Gastrocnemius medialis (tissue), 4 donors: Measurements from ENCODE around the gene UBE3A. TPM values are rescaled to one million over a fixed set of nuclear protein-coding genes. Genes with fewer than 3 reads are reported as not detected.
A peak's percentile ranks its signal among the peaks of the same experiment; 100 is the strongest.

Experiments
- ATAC-seq, 2 donors: fragments of 150-250 bp; one replicate each; pipeline ENCODE4 v1.9.1; 2016
- DNase-seq, 2 donors: peaks; one replicate each; pipeline ENCODE4 v3.0.0-alpha.2; 2019
- H3K27ac ChIP-seq, 4 donors: fragments of 200-600 bp; sonication (generic); 1 replicate in 1 of 4; 2 replicates in 3 of 4; pipeline ENCODE4 v1.5.1; 2016 to 2018; ENCODE audit warnings: mild to moderate bottlenecking in 2 of 4, moderate library complexity in 1 of 4
- H3K27me3 ChIP-seq, 3 donors: fragments of 200-600 bp; sonication (generic) in 2 of 3; 1 replicate in 1 of 3; 2 replicates in 2 of 3; pipeline versions ENCODE4 v1.5.1 to v1.6.0; 2016 to 2019; ENCODE audit warnings: mild to moderate bottlenecking in 1 of 3, moderate library complexity in 1 of 3
- H3K36me3 ChIP-seq, 2 donors: fragments of 200-600 bp; sonication (generic) in 1 of 2; one replicate each; pipeline ENCODE4 v1.5.1; 2017 to 2018
- H3K4me1 ChIP-seq, 2 donors: fragments of 200-600 bp; sonication (generic) in 1 of 2; one replicate each; pipeline ENCODE4 v1.5.1; 2016 to 2017; ENCODE audit warnings: mild to moderate bottlenecking in 2 of 2
- H3K4me3 ChIP-seq, 4 donors: fragments of 200-600 bp; sonication (generic) in 3 of 4; 1 replicate in 1 of 4; 2 replicates in 3 of 4; pipeline ENCODE4 v1.5.1; 2016 to 2019; ENCODE audit warnings: mild to moderate bottlenecking in 2 of 4
- H3K9me3 ChIP-seq, 3 donors: fragments of 200-600 bp; sonication (generic) in 2 of 3; 1 replicate in 1 of 3; 2 replicates in 2 of 3; pipeline ENCODE4 v1.5.1; 2016 to 2019
- POLR2A ChIP-seq, 2 donors: fragments of 450-650 bp; IDR thresholded peaks; one replicate each; pipeline ENCODE4 v1.6.1; 2017; ENCODE audit warnings: antibody characterized with exemption in 2 of 2, mild to moderate bottlenecking in 2 of 2, moderate library complexity in 2 of 2
- in situ Hi-C, 4 donors: fragments of 200-750 bp; cut with MboI; loops; one replicate each; pipeline versions ENCODE4 v1.15.0 to v1.8.0; 2017; ENCODE audit warnings: low sequenced_read_pairs in 4 of 4
- intact Hi-C: fragments of 100-400 bp; cut with DNase I; formaldehyde crosslinking; loops from one replicate; pipeline ENCODE4 v1.15.1; 2023; ENCODE audit warnings: low total_unique reads
- total RNA-seq, 4 donors: library from RNA; depleted of rRNA; stranded (reverse); fragments of >200 nt; gene quantifications; one replicate each; pipeline versions ENCODE4 v1.1.0 to v1.2.3, GENCODE V29; 2016
- TF ChIP-seq, protein P1 (sequence below), 5 experiments: fragments of 450-650 bp in 3 of 5; fragments of 200-600 bp in 2 of 5; sonication (generic) in 2 of 5; IDR thresholded peaks in 4 of 5; conservative IDR thresholded peaks in 1 of 5; 1 replicate in 4 of 5; 2 replicates in 1 of 5; pipeline ENCODE4 v1.5.1; 2016 to 2019; ENCODE audit warnings: antibody characterized with exemption in 5 of 5, mild to moderate bottlenecking in 3 of 5, moderate library complexity in 3 of 5

Gene UBE3A
- total RNA-seq, 4 donors from 2014 or later = 107 to 154 (median 130) TPM

DNA sequence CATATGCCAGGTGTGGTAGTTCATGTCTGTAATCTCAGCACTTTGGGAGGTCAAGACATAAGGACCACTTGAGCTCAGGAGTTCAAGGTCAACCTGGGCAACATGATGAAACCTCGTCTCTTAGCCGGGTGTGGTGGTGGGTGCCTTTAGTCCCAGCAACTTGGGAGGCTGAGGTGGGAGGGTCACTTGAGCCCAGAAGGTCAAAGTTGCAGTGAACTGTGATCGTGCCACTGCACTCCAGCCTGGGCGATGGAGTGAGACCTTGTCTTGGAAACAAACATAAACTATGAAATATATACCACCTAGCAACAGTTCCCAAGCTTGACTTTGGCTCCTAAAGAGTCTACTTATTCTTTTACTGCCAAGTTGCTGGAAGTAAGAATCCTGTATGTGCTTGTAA, 30.9 kb downstream of the UBE3A start:
- no peak for DNase-seq
- Histone ChIP-seq H3K36me3 (peaks cover 0 to 23% of the 10 kb centered on the region in 2 donors), H3K4me3 (no peak overlapping the region), H3K4me1 (peaks cover 45 to 56% of the 10 kb centered on the region in 2 donors), H3K27me3 (no peaks in the 10 kb centered on the region), H3K27ac (peak overlapping the region; percentile 52 to 70 (median 58)), H3K9me3 (no peaks in the 10 kb centered on the region)
- intact Hi-C loops = no loop called here
- ATAC-seq = peak in 1 of 2 donors; percentile 68
- TF ChIP-seq, protein P1, sequence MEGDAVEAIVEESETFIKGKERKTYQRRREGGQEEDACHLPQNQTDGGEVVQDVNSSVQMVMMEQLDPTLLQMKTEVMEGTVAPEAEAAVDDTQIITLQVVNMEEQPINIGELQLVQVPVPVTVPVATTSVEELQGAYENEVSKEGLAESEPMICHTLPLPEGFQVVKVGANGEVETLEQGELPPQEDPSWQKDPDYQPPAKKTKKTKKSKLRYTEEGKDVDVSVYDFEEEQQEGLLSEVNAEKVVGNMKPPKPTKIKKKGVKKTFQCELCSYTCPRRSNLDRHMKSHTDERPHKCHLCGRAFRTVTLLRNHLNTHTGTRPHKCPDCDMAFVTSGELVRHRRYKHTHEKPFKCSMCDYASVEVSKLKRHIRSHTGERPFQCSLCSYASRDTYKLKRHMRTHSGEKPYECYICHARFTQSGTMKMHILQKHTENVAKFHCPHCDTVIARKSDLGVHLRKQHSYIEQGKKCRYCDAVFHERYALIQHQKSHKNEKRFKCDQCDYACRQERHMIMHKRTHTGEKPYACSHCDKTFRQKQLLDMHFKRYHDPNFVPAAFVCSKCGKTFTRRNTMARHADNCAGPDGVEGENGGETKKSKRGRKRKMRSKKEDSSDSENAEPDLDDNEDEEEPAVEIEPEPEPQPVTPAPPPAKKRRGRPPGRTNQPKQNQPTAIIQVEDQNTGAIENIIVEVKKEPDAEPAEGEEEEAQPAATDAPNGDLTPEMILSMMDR (IDR thresholded peaks at IDR 0.05 in 4 of 5, conservative IDR thresholded peaks at IDR 0.05 in 1 of 5) = no peak
- TF ChIP-seq POLR2A (IDR thresholded peaks at IDR 0.05) = no peak
- in situ Hi-C loops = no loop called here

DNA sequence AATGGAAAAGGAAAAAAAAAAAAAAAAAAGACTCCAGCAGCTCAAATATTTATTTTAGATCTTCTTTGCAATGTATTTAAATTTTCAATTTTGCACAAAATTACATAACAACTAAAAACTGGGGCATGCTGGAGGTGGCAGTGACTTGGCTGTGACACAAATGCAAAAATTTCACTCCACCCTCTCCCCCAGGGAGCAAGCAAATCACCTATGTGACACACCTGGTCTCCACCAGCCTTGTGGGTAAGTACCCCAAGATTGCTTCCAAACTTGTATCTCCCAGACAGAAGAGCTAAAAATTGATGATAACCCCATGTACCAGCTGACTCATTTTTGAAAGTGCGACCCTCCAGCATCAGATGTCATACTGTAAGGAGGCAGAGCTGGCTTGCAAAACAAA, 32.0 kb downstream of the UBE3A start:
- H3K9me3 ChIP-seq = no peaks in the 10 kb centered on the region
- H3K4me3 ChIP-seq = no peak overlapping the region
- intact Hi-C loops (no loop called here), in situ Hi-C loops (no loop called here)
- H3K27me3 ChIP-seq = no peaks in the 10 kb centered on the region
- peaks cover 39 to 48% of the 10 kb centered on the region in 2 donors for H3K4me1 ChIP-seq
- DNase-seq (no peak), ATAC-seq (no peak)
- no peak for TF ChIP-seq POLR2A (IDR thresholded peaks at IDR 0.05)
- TF ChIP-seq, protein P1 (IDR thresholded peaks at IDR 0.05 in 4 of 5, conservative IDR thresholded peaks at IDR 0.05 in 1 of 5) = no peak
- H3K36me3 ChIP-seq = peaks cover 0 to 34% of the 10 kb centered on the region in 2 donors
- peak overlapping the region in 2 of 4 donors; percentile 11 to 70 for H3K27ac ChIP-seq

DNA sequence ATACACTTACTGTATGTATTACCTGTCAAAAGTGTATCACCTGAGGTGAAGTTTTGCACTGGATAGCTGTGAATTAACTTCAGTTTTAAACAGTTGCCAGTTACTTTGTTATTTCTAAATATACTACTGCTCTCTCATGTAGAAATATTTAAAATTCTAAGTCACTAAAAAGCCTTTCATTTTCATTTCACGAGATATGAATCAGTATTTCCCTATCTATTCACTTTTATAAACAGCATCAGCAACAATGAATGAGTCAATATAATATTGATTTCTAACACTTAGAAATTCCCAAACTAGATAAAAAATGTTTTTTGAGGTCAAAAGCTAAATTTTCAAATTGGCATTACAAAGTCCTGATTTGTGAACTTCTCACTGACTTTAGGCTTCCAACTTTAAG, 32.6 kb downstream of the UBE3A start:
- intact Hi-C loops (no loop called here), in situ Hi-C loops (no loop called here)
- peaks cover 0 to 38% of the 10 kb centered on the region in 2 donors for H3K36me3 ChIP-seq
- peaks cover 39 to 44% of the 10 kb centered on the region in 2 donors for H3K4me1 ChIP-seq
- no peak overlapping the region for H3K4me3 ChIP-seq
- no peaks in the 10 kb centered on the region for H3K27me3 ChIP-seq
- ATAC-seq (no peak), DNase-seq (no peak)
- TF ChIP-seq POLR2A (IDR thresholded peaks at IDR 0.05) = no peak
- TF ChIP-seq, protein P1 (IDR thresholded peaks at IDR 0.05 in 4 of 5, conservative IDR thresholded peaks at IDR 0.05 in 1 of 5) = no peak
- no peak overlapping the region for H3K27ac ChIP-seq
- no peaks in the 10 kb centered on the region for H3K9me3 ChIP-seq

DNA sequence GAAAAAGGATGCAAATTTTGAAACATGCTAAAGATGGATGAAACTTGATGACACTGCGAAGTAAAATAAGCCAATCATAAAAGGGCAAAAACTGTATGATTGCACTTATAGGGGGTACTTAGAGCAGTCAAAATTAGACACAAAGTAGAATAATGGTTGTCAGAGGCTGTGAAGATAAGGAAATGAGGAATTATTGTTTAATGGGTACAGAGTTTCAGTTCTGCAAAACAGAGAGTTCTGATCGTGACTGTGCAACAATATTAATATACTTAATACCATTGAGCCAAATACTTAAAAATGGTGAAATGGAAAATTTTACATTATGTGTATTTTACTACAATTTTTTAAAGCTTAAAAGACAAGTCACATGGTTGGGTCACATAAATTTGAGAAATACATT, 35.1 kb downstream of the UBE3A start:
- H3K27ac ChIP-seq = no peak overlapping the region
- H3K4me1 ChIP-seq = peaks cover 17 to 19% of the 10 kb centered on the region in 2 donors
- peaks cover 0 to 38% of the 10 kb centered on the region in 2 donors for H3K36me3 ChIP-seq
- TF ChIP-seq, protein P1 (IDR thresholded peaks at IDR 0.05 in 4 of 5, conservative IDR thresholded peaks at IDR 0.05 in 1 of 5) = no peak
- no peak for TF ChIP-seq POLR2A (IDR thresholded peaks at IDR 0.05)
- intact Hi-C loops (no loop called here), in situ Hi-C loops (no loop called here)
- DNase-seq (no peak), ATAC-seq (no peak)
- no peaks in the 10 kb centered on the region for H3K9me3 ChIP-seq
- H3K4me3 ChIP-seq = no peak overlapping the region
- no peaks in the 10 kb centered on the region for H3K27me3 ChIP-seq

DNA sequence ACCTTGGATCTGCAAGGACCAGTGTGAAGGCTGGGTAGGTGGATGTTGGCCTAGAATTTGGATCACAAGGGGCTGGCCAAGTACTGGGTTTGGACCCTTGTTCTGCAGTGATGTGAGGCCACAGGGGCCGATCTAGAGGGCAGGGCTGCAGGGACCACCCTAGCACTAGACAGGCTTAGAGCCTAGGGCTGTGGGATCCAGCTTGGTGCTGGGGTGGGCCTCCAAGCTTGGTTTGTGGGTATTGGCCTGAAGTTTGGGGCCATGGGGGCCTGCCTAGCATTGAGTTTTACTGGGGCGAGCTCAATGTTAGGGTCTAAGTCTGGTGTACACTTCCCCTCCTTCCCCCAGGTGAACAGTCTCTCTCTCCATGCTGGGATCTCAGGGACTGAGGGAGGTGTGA, 36.5 kb downstream of the UBE3A start:
- Histone ChIP-seq H3K4me3 (no peak overlapping the region), H3K27me3 (no peaks in the 10 kb centered on the region), H3K4me1 (peaks cover 12 to 13% of the 10 kb centered on the region in 2 donors), H3K27ac (no peak overlapping the region), H3K36me3 (peaks cover 0 to 38% of the 10 kb centered on the region in 2 donors), H3K9me3 (no peaks in the 10 kb centered on the region)
- in situ Hi-C loops = no loop called here
- DNase-seq (no peak), ATAC-seq (no peak)
- no peak for TF ChIP-seq POLR2A (IDR thresholded peaks at IDR 0.05)
- TF ChIP-seq, protein P1 (IDR thresholded peaks at IDR 0.05 in 4 of 5, conservative IDR thresholded peaks at IDR 0.05 in 1 of 5) = no peak
- intact Hi-C loops = no loop called here
